Measurements from ENCODE around the gene IL4R.

IL4R gene

GRCh38 chr16:27370318-27370717, 56.5 kb downstream of the IL4R start:
- DNase-seq (ENCODE audit: low read depth, low spot score) = no peak
- no peak overlapping the region for H3K27ac ChIP-seq

GRCh38 chr16:27373312-27373711, 59.5 kb downstream of the IL4R start:
- DNase-seq (ENCODE audit: low read depth, low spot score) = no peak
- H3K27ac ChIP-seq = no peak overlapping the region

- H3K27ac ChIP-seq = no peak overlapping the region
- DNase-seq (ENCODE audit: low read depth, low spot score) = no peak
Measured at GRCh38 chr16:27374221-27374803, 60.5 kb downstream of the IL4R start.

- no peak overlapping the region for H3K27ac ChIP-seq
- no peak for DNase-seq (ENCODE audit: low read depth, low spot score)
Measured at GRCh38 chr16:27374804-27375425, 61.1 kb downstream of the IL4R start.

GRCh38 chr16:27377666-27378485, 64.1 kb downstream of the IL4R start:
- H3K27ac ChIP-seq = no peak overlapping the region
- no peak for DNase-seq (ENCODE audit: low read depth, low spot score)

- DNase-seq (ENCODE audit: low read depth, low spot score) = no peak
Measured at GRCh38 chr16:27378871-27379481, 65.2 kb downstream of the IL4R start.

GRCh38 chr16:27379919-27380318, 66.1 kb downstream of the IL4R start:
- DNase-seq (ENCODE audit: low read depth, low spot score) = no peak
- H3K27ac ChIP-seq = no peak overlapping the region

More at GRCh38 chr16:27378871-27379481, 65.2 kb downstream of the IL4R start:
- H3K27ac ChIP-seq = no peak overlapping the region

GRCh38 chr16:27381236-27381635, 67.5 kb downstream of the IL4R start:
- H3K27ac ChIP-seq = no peak overlapping the region
- no peak for DNase-seq (ENCODE audit: low read depth, low spot score)

- H3K27ac ChIP-seq = no peak overlapping the region
- DNase-seq (ENCODE audit: low read depth, low spot score) = no peak
Measured at GRCh38 chr16:27381974-27382855, 68.4 kb downstream of the IL4R start.

GRCh38 chr16:27383556-27384243, 69.9 kb downstream of the IL4R start:
- DNase-seq (ENCODE audit: low read depth, low spot score) = no peak
- no peak overlapping the region for H3K27ac ChIP-seq

GRCh38 chr16:27384425-27384824, 70.7 kb downstream of the IL4R start:
- no peak for DNase-seq (ENCODE audit: low read depth, low spot score)
- no peak overlapping the region for H3K27ac ChIP-seq

GRCh38 chr16:27385398-27385797, 71.6 kb downstream of the IL4R start:
- no peak overlapping the region for H3K27ac ChIP-seq
- DNase-seq (ENCODE audit: low read depth, low spot score) = no peak

- DNase-seq (ENCODE audit: low read depth, low spot score) = no peak
- H3K27ac ChIP-seq = no peak overlapping the region
Measured at GRCh38 chr16:27386674-27387073, 72.9 kb downstream of the IL4R start.

- no peak for DNase-seq (ENCODE audit: low read depth, low spot score)
Measured at GRCh38 chr16:27387724-27388123, 74.0 kb downstream of the IL4R start.

GRCh38 chr16:27389272-27389961, 75.6 kb downstream of the IL4R start:
- DNase-seq (ENCODE audit: low read depth, low spot score) = no peak
- H3K27ac ChIP-seq = no peak overlapping the region

More at GRCh38 chr16:27387724-27388123, 74.0 kb downstream of the IL4R start:
- H3K27ac ChIP-seq = no peak overlapping the region

GRCh38 chr16:27390151-27390550, 76.4 kb downstream of the IL4R start:
- H3K27ac ChIP-seq = no peak overlapping the region
- no peak for DNase-seq (ENCODE audit: low read depth, low spot score)

- no peak for DNase-seq (ENCODE audit: low read depth, low spot score)
- H3K27ac ChIP-seq = no peak overlapping the region
Measured at GRCh38 chr16:27392671-27393070, 78.9 kb downstream of the IL4R start.

GRCh38 chr16:27394516-27394915, 80.7 kb downstream of the IL4R start:
- DNase-seq (ENCODE audit: low read depth, low spot score) = no peak

More at GRCh38 chr16:27394516-27394915, 80.7 kb downstream of the IL4R start:
- no peak overlapping the region for H3K27ac ChIP-seq
